ENCODE data around the gene HOXC11. TPM values are rescaled to one million over a fixed set of nuclear protein-coding genes. Genes with fewer than 3 reads are reported as not detected.

HOXC11 gene
- total RNA-seq, 1 donor from 2014 or later = 0.23 TPM

DNA sequence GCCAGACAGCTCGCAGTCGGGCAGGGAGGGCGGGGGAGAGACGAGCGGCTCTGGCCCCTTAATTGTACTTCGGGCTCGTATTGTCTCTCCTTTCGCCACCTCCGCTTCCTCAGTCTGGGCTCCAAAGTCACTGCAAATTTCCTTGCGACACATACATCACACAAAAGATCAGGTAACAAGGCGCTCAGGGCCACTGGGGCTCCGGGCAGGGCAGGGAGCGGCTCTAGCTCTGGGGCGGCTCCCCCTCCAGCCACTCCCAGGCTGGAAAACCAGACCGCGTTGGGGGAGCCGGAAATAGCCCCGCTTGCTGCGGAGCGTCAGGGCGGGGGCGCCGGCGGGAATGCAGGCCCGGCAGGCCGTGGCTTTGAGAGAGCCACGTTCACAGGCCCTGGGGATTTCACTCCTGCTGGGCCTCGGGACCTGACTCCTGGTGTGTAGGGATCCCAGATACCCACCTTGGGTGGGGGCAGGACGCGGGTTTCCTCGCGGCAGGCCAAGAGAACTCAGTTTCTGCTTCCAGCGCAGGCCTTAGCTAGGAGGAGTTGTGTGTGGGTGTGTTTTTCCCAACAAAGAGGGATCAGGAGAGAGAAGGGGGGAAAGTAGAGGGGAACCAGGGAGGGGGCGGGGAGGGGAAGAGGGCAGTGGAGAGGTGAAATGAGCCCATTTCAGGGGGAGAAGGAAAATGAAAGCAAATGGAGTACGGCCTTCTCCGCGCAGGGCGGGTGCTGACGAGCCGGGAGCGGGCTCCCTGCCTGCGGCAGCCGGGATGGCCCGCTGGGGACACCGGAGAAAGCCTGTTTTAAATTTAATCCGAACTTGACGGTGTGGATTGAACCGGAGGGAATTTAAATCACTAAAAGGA, 22.7 kb downstream of the HOXC11 start:
- no peak for DNase-seq (ENCODE audit: extremely low read depth, low read depth, low spot score)

DNA sequence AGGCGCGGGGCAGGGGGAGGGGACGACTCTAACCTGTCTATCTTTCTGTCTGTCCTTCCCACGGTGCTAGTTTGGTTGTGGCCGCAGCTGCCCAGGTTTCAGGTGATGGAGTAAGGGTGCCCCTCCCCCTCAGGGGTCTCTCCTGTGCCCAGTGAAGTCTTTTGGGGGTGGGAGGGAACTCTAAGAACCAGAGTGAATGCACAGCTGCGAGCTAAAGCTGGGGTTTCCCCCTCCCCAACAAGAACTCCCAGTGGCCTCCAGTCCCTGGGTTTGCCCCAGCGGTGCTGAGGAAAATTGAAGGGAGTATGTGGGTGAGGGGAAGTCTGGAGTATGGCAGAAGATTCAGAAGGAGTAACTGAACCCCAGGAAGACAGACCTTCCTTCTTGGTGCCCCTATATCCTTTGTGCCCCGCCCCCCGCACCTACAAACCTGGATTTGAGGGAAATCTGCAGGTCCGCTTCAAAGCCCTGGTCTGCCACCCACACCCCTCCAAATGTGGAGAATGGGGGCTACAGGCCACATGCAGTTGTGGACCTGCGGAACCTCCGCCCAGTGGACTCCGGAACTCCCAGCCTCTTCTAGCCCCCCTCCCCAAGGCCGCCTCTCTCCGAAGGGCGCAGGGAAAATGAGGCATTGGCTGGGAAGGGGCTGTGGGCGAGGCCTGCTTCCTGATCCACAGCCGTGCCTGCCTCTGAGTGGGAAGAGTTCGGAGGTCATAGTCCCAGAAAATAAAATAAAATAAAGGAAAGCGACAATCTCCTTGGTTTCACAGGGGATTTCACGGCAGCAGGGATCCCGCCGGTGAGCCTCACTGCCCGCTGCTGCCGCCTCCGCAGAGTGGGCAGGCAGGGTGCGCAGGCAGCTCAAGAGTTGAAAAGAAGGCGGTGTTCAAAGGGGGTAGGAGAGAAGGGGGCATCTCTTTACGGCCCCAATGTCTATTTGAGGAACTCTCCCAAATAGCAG, 23.6 kb downstream of the HOXC11 start:
- DNase-seq (ENCODE audit: extremely low read depth, low read depth, low spot score) = no peak

DNA sequence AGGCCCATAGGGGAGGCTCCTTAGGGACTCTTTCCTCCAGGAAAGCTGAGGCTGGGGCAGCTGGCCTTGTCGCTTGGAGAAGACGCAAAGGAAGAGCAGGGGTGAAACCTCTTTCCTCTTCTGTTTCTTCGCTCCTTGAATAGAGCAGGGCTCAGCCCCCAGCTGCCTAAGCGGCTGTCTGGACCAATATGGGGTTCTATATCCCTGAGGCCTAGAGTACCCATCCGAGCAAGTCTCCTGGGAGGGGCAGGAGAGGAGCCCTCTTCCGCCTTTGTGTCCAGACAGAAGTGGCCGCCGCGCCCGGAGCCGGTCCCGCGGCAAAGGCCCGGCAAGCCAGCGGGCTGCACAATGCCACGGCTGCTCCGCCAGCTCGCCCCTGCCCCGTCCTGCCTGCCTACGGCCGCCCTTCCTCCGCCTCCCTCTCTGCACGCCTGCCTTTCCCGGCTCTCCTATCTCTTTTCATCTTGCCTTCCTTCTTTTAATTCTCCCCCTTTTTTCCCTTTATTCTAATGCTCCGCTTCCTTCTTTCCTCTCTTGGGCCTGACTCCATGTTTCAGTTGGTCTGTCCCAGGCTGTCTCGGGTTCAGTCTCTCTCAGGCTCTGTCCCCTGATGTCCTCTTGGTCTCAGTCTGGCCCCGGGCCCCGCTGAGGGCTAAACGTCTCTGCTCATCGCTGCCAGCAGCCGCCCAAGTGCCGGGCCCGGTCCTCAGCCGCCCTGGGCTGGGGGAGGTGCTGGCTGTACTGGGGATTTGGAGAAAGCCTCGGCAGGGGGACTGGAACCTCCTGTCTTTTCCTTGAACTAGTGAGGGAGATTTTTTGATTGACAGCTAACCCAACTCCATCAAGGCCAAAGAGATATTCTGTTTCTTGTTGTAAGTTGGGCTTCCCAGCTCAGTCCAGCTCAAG, 24.5 kb downstream of the HOXC11 start:
- no peak for DNase-seq (ENCODE audit: extremely low read depth, low read depth, low spot score)

DNA sequence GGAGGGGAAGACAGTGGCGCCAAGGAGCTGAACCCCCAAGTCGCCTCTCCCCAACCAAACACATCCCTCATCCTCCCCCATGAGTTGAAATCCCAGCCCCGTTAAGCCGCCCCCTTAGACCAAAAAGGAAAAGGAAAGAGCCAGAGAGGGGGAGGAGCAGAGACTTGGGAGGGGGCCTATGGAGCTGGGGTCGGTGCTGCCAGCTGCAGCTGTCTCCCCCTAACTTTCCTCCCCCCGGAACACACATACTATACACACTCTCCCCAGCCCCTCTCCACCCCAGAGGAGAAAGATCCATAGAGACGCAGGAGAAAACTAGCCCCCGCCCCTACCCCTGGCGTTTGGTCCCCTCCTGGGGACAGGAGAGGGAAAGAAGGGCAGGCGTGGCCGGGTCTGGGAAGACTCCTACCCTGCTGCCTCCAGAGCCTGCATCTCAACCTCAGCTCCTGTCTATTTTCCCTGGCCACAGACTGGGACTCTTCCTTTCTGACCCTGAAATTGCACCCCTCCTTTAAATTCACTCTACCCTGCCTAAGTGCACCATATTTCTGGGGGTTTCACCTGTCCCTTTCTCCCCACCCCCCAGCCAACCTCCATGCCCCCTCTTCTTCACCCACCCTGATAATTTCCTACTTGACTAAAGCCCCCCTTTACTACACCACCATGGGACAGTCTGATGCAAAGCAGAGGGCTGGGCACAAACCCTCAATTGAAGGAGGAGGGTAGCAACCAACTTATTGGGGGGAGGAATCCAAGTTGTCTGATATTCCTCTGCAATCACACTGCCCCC, 25.4 kb downstream of the HOXC11 start:
- DNase-seq (ENCODE audit: extremely low read depth, low read depth, low spot score) = no peak

DNA sequence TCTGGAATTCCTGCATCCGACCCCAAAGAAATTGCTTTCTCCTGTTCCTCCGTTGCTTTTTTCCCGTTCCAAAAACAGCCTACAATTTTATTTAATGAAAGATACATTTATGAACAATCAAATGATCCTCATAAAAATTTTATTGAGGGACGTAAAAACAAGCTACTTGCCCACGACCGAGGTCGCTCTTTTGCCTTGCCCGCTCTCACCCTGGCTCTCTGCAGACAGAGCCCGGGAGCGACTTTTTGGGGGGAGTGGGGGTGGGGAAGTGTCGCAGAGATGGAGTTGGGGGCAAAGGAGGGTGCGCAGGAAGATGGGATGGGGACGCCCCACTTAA, 25.9 kb downstream of the HOXC11 start:
- DNase-seq (ENCODE audit: extremely low read depth, low read depth, low spot score) = no peak

DNA sequence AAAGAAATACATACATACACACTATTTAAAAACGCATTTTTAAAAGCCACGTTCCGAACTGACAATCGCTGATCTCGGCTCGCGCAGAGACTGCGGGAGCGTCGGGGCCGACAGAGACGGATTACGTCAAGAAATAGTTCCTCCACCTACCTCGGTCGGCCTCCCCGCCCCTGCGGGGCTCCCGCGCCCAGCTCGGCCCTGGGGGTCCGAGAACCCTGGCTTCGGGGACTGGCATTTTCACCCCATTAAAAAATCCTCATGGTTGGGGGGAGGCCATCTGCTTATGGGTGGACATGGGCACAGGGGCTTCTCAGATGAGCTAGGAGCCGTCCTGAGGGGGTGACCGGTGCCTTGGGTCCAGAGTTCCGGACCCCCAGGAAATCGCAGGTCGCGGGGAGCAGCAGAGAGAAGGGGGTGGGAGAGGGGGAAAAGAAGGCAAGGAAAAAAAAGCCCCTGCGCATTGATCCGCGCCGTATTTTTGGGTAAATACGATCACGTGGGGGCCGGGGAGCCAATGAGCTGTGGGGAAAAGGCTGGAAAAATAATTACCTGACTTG, 26.7 kb downstream of the HOXC11 start:
- no peak for DNase-seq (ENCODE audit: extremely low read depth, low read depth, low spot score)

DNA sequence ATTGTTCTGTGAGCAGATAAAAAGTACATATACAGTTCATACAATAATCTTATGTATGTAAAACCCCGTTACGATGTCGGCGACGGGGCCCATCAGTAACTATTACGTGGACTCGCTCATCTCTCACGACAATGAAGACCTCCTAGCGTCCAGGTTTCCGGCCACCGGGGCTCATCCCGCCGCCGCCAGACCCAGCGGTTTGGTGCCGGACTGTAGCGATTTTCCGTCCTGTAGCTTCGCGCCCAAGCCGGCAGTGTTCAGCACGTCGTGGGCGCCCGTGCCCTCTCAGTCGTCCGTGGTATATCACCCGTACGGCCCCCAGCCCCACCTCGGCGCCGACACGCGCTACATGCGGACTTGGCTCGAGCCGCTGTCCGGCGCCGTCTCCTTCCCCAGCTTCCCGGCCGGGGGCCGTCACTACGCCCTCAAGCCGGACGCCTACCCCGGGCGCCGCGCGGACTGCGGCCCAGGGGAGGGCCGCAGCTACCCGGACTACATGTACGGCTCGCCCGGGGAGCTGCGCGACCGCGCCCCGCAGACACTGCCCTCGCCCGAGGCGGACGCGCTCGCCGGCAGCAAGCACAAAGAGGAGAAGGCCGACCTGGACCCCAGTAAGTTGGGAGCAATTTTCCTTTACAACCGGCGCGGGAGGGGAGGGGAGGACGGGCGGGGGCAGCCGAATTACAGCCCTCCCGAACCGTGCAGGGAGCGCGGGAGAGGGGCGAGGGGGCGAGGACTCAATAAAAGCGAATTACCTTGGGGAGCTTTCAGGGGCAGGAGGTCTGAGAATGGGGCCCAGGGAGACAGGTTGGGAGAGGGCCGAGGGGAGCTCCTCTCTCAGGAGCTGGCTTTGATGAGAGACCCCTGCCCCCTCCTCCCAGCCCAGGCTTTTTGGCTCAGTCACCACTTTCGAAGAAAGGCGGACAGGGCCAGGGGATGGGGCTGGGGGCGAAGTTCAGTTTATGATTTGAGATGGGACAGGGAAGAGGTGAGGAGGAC, 27.5 kb downstream of the HOXC11 start, which contains the start of gene HOXC9:
Gene HOXC9 (plus strand): TSS at position 46 of the 999 bp plus-strand sequence. CDS start 28 bp downstream, at position 74.
- DNase-seq (ENCODE audit: extremely low read depth, low read depth, low spot score) = no peak

DNA sequence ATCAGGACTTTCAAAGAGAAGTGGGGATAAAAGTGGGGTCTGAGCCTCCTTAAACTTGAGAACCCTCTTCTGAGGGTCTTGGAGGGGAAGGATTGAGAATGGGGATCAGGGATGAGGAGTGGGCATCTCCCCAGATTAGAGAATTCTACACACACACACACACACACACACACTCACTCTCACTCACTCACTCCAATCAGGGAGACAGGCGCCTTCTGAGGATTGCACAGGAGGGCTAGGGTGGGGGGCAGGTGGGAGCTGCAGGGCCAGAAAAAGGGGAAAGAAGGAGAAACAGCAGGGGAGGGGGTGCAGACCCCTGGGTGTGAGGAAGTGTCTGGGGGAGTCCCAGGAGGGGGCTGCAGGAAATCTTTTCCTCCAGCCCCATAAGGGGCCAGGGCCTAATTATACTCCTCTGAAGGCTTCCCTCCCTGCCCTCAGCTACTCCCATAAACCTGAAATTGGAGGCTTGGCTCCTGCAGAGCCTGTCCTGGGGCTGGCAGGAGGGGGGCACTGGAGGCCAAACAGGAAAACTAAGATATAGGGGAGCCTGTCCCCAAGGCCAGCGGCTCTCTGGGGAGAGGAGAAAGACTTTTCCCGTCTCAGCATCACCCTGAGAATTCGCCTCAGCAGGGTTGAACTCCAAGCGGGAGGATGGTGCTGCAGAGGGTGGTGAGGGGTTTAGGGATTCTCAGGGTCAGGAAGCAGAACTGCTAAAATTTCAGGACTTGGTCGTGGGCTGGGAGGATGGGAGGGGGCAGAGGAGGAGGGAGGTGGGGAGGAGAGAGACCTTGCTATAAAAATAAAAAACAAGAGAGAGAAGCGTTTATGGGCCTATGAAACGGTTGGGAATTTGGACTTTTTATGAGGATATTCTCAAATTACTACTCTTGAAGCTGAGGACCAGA, 28.6 kb downstream of the HOXC11 start:
- no peak for DNase-seq (ENCODE audit: extremely low read depth, low read depth, low spot score)

DNA sequence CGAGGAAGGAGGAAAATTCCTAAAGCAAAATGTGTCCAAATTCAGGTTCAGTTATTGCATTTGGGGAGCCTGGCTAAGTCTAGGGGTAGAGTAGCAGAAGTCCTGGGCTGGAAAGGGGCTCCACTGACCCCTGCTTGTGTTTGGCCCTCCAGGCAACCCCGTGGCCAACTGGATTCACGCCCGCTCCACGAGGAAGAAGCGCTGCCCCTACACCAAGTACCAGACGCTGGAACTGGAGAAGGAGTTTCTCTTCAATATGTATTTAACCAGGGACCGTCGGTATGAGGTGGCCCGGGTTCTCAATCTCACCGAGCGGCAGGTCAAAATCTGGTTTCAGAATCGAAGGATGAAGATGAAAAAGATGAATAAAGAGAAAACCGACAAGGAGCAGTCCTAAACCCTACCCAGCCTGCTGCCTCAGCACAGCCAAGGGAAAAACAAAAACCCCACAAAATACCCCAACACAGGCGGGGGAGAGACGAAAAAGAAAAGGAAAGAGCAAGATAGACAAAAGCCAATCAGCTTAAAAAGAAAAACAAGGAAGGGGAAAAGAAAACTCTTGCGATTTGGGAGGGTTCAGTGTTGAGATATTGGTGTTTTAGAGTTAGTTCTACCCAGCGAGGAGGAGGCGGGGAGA, 29.5 kb downstream of the HOXC11 start:
- no peak for DNase-seq (ENCODE audit: extremely low read depth, low read depth, low spot score)

DNA sequence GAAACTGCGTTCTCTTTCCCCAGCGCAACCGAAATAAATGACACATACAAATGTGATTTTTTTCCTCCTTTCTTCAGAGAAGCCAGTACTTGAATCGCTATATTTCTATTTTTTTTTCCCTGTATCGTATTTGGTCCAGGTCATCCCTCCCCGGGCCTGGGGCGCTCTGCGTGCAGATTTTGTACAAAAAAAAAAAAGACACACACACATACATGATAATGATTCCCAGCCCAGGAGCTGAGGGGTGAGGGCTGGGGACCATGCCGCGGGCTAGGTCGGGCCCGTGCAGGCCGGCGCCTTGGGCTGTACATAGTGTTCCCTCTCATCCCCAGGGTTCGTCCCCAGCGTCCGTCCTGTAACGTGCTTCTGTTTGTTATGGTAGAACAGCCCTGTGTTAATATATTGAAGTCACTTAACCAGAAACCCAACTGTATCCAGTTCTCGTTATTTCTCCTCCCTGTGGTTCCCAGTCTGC, 30.0 kb downstream of the HOXC11 start:
- no peak for DNase-seq (ENCODE audit: extremely low read depth, low read depth, low spot score)

DNA sequence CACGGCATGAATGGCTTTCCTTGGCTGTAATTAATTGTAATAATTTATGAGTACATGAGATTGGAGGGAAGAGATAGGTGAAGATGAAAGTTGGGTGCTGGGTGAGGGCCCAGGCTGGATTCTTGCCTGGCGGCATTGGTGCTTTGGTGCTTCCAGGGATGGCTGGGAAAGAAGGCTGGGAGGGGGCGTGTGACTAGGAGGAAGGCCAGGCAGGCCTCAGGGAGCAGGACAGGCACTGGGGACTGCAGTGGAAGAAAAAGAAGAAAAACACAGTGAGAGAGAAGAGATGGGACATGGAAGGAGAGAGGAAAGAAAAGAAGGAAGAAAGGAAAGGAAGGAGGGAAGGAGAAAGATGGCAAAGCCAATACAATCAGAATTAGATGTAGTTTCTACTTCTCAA, 30.7 kb downstream of the HOXC11 start:
- DNase-seq (ENCODE audit: extremely low read depth, low read depth, low spot score) = no peak

DNA sequence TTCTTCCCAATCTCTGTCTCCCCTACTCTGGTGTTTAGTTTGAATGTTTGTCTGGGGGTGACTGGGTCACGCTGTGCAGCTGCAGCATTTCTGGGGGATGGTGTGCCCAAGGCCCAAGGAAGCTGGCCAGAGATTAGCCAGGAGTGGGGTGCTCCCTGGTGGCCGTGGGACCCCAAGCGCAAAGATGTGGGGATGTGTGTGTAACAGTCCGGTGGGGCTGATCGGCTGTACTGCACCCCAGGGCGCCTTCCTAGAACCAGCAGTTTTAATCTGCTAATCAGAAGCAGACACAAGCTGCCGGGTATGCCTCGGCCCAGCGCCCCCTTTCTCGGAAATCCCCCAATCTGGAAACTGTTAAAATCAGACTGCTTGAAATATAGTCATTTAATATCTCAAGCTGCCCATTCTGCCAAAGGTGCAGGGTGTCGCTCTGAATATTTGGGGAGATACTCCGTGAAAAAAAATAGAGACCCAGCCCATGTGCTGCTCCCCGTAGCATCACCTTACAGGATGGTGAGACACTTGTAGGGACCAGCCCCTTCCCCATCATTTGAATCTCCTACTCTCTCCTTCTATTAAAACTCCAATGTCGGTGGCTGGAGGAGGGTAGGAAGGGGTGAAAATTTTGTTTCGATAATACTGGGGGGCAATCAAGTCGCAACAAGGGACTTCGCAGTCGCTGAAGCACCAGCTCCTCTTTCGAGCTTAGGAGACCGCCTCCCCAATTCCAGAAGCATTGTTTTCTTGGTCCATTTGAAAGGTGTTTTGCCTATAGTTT, 31.3 kb downstream of the HOXC11 start:
- DNase-seq (ENCODE audit: extremely low read depth, low read depth, low spot score) = no peak

DNA sequence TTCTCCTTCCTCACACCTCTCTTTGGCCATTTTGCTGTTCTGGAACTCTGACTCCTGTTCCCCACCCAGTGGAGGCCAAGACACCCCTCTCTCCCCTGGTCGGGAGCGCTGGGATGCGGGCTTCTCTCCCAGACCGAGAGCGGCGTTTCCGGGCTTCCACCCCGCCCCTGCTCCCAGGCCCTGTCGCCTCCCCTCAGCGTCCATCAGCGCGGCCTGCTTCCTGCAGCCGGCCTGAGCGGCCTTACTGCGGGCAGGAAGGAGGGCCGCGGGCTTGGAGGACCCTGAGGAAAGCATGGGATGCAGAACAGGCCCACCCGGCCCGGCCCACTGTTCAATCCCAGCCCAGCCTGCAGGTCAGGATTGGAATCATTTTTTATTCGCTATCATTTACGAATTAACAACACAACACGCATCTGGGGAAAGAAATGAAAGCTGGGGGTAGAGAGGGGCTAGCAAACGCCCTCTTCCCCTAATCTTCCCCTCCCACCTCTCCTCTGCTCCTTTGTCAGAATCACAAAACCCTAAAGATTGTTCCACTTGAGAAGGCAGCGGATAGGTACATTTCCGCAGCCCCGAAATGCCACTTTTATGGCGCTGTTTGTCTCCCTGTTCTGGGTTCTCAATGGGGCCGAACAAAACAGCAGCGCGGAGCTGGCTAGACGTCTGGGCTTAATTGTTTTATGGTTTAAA, 32.1 kb downstream of the HOXC11 start:
- DNase-seq (ENCODE audit: extremely low read depth, low read depth, low spot score) = no peak

DNA sequence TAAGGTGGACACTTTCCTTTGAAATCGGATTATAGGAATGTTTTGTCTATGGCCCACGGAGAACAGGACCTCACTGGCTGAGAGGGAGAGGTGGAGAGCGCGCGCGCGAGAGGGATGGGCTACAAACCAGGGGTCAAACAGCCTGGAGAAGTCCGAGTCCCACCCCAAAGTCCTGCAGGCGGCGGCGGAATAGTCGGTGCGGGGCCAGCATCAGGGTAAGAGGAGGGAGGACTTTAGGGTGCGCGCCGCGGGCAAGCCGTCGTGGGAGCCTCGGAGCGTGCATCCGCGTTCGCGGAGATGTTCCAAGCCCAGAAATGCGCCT, 32.6 kb downstream of the HOXC11 start:
- no peak for DNase-seq (ENCODE audit: extremely low read depth, low read depth, low spot score)

DNA sequence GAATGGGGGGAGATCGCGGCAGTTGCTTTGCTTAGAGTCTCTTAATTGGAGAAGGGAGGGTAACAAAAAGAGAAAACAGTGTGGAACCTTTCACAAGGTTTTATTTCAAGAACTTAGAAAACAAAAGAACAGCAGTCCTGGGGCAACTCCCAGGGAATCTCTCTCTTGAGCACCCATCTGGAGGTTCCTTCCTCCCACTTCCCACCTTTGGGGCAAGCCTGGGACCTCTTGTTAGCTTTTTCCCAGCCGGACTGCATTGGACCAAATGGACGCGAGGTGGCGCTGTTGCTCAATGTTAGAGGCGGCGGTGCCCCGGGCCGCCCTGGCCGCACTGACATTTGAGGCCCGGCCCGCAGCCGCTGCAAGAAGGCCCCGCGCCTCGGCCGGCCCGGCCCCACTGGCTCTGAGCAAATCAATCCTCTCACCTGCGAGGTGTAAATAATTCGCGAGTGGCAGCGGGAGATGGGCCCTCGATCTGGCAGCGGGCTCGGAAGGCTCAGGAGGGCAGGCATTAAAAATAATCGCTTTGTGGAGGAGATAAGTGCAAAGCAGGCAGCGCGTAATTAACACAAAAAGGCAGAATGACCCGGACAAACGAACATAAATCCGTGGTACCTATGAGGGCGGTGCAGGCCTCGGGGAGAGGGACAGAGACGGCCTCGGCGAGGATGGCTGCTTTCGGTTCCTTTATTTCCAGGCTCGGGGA, 33.1 kb downstream of the HOXC11 start:
- DNase-seq (ENCODE audit: extremely low read depth, low read depth, low spot score) = peak; percentile 42
